SK-N-SH (cell line): Measurements from ENCODE around the gene ZNF19.

Experiments
- EP300 ChIP-seq, 2 experiments: IDR thresholded peaks; 2 replicates each; pipeline versions ENCODE4 v1.4.0 to v1.6.1; 2012; ENCODE audit warnings: borderline replicate concordance in 1 of 2, low read depth in 1 of 2, low read length in 1 of 2
- GATA2 ChIP-seq: sonication (generic); formaldehyde crosslinking; IDR thresholded peaks from 2 replicates; pipeline ENCODE4 v1.5.0; 2020; ENCODE audit warnings: mild to moderate bottlenecking, missing genetic modification reagents
- TF ChIP-seq, protein P1 (sequence below): IDR thresholded peaks from 2 replicates; pipeline ENCODE4 v1.6.1; 2012; ENCODE audit warnings: mild to moderate bottlenecking, low read depth, low read length, moderate library complexity
- TF ChIP-seq, protein P2 (sequence below): IDR thresholded peaks from 2 replicates; pipeline ENCODE4; 2012
- TF ChIP-seq, protein P3 (sequence below): fragments of 200-600 bp; sonication (generic); IDR thresholded peaks from 2 replicates; pipeline ENCODE4 v1.6.1; 2017; ENCODE audit warnings: antibody characterized with exemption, mild to moderate bottlenecking, moderate library complexity
- TF ChIP-seq, protein P4 (sequence below): IDR thresholded peaks from 2 replicates; pipeline ENCODE4 v1.4.0; 2012; ENCODE audit warnings: low read depth, borderline replicate concordance

DNA sequence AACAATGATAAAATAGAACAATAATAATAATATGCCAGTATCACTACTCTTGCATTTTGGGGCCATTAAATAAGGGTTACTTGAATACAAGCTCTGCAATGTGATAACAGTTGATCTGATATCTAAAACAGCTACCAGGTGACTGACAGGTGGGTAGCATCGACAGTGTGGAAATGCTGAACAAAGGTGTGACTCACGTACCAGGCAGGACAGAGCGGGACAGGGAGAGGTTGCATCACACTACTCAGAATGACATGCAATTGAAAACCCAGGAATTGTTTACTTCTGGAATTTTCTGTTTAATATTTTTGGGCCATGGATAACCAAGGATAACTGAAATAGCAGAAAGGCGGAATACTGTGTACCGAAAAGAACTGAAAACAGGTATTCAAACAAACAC, 15.8 kb upstream of the ZNF19 start:
- TF ChIP-seq, protein P1, sequence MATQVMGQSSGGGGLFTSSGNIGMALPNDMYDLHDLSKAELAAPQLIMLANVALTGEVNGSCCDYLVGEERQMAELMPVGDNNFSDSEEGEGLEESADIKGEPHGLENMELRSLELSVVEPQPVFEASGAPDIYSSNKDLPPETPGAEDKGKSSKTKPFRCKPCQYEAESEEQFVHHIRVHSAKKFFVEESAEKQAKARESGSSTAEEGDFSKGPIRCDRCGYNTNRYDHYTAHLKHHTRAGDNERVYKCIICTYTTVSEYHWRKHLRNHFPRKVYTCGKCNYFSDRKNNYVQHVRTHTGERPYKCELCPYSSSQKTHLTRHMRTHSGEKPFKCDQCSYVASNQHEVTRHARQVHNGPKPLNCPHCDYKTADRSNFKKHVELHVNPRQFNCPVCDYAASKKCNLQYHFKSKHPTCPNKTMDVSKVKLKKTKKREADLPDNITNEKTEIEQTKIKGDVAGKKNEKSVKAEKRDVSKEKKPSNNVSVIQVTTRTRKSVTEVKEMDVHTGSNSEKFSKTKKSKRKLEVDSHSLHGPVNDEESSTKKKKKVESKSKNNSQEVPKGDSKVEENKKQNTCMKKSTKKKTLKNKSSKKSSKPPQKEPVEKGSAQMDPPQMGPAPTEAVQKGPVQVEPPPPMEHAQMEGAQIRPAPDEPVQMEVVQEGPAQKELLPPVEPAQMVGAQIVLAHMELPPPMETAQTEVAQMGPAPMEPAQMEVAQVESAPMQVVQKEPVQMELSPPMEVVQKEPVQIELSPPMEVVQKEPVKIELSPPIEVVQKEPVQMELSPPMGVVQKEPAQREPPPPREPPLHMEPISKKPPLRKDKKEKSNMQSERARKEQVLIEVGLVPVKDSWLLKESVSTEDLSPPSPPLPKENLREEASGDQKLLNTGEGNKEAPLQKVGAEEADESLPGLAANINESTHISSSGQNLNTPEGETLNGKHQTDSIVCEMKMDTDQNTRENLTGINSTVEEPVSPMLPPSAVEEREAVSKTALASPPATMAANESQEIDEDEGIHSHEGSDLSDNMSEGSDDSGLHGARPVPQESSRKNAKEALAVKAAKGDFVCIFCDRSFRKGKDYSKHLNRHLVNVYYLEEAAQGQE = no peak
- TF ChIP-seq, protein P2, sequence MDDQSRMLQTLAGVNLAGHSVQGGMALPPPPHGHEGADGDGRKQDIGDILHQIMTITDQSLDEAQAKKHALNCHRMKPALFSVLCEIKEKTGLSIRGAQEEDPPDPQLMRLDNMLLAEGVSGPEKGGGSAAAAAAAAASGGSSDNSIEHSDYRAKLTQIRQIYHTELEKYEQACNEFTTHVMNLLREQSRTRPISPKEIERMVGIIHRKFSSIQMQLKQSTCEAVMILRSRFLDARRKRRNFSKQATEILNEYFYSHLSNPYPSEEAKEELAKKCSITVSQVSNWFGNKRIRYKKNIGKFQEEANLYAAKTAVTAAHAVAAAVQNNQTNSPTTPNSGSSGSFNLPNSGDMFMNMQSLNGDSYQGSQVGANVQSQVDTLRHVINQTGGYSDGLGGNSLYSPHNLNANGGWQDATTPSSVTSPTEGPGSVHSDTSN = no peak
- TF ChIP-seq EP300 (IDR thresholded peaks at IDR 0.05; ENCODE audit: borderline replicate concordance in 1 of 2, low read depth in 1 of 2, low read length in 1 of 2) (no peak), GATA2 (CRISPR knock-in tag) (no peak)
- TF ChIP-seq, protein P3, sequence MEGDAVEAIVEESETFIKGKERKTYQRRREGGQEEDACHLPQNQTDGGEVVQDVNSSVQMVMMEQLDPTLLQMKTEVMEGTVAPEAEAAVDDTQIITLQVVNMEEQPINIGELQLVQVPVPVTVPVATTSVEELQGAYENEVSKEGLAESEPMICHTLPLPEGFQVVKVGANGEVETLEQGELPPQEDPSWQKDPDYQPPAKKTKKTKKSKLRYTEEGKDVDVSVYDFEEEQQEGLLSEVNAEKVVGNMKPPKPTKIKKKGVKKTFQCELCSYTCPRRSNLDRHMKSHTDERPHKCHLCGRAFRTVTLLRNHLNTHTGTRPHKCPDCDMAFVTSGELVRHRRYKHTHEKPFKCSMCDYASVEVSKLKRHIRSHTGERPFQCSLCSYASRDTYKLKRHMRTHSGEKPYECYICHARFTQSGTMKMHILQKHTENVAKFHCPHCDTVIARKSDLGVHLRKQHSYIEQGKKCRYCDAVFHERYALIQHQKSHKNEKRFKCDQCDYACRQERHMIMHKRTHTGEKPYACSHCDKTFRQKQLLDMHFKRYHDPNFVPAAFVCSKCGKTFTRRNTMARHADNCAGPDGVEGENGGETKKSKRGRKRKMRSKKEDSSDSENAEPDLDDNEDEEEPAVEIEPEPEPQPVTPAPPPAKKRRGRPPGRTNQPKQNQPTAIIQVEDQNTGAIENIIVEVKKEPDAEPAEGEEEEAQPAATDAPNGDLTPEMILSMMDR = no peak
- TF ChIP-seq, protein P4, sequence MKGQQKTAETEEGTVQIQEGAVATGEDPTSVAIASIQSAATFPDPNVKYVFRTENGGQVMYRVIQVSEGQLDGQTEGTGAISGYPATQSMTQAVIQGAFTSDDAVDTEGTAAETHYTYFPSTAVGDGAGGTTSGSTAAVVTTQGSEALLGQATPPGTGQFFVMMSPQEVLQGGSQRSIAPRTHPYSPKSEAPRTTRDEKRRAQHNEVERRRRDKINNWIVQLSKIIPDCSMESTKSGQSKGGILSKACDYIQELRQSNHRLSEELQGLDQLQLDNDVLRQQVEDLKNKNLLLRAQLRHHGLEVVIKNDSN = no peak
